Heart right ventricle (tissue), 16 donors: ENCODE measurements around the gene DNAJC12. TPM values are rescaled to one million over a fixed set of nuclear protein-coding genes. Genes with fewer than 3 reads are reported as not detected.

ENCODE experiments used
- ATAC-seq, 8 donors: fragments of 200-7000 bp; cut with Tn5 transposase; one replicate each; pipeline ENCODE4 v1.9.1; 2020; ENCODE audit warnings: mild to moderate bottlenecking in 8 of 8, moderate library complexity in 8 of 8, moderate number of reproducible peaks in 1 of 8
- DNase-seq, 2 donors: peaks; one replicate each; pipeline ENCODE4 v3.0.0-alpha.2; 2020
- H3K27ac ChIP-seq, 10 donors: fragments of 200-600 bp; sonication (generic) in 2 of 10; one replicate each; pipeline versions ENCODE4 v1.5.0 to v1.8.0; 2020 to 2022; ENCODE audit warnings: mild to moderate bottlenecking in 3 of 10
- H3K27me3 ChIP-seq, 7 donors: fragments of 200-600 bp; one replicate each; pipeline ENCODE4 v1.8.0; 2021 to 2022; ENCODE audit warnings: mild to moderate bottlenecking in 2 of 7
- H3K36me3 ChIP-seq, 9 donors: fragments of 200-600 bp; sonication (generic) in 1 of 9; one replicate each; pipeline versions ENCODE4 v1.5.0 to v1.8.0; 2020 to 2022; ENCODE audit warnings: mild to moderate bottlenecking in 2 of 9
- H3K4me1 ChIP-seq, 9 donors: fragments of 200-600 bp; sonication (generic) in 1 of 9; one replicate each; pipeline versions ENCODE4 v1.5.0 to v1.8.0; 2020 to 2022; ENCODE audit warnings: mild to moderate bottlenecking in 4 of 9
- H3K4me3 ChIP-seq, 10 donors: fragments of 200-600 bp; sonication (generic) in 2 of 10; one replicate each; pipeline versions ENCODE4 v1.5.0 to v1.8.0; 2020 to 2022; ENCODE audit warnings: mild to moderate bottlenecking in 7 of 10, moderate library complexity in 2 of 10
- H3K9me3 ChIP-seq, 11 donors: fragments of 200-600 bp in 10 of 11; sonication (generic) in 2 of 11; one replicate each; pipeline versions ENCODE4 v1.5.0 to v1.8.0; 2013 to 2022; ENCODE audit warnings: mild to moderate bottlenecking in 2 of 11, control low read depth in 1 of 11, moderate library complexity in 1 of 11
- CTCF ChIP-seq, 9 donors: fragments of 200-600 bp; sonication (generic) in 2 of 9; IDR thresholded peaks; one replicate each; pipeline versions ENCODE4 v1.5.0 to v1.8.0; 2021 to 2022; ENCODE audit warnings: antibody characterized with exemption in 9 of 9, mild to moderate bottlenecking in 5 of 9, moderate library complexity in 1 of 9
- WGBS, 2 donors: extraction: QIAGEN DNeasy Blood & Tissue Kit; methylation state at CpG; one replicate each; pipeline ENCODE4 v1.1.7; 2013; ENCODE audit warnings: inconsistent platforms in 1 of 2; 5-methylcytosine and 5-hydroxymethylcytosine counted together
- intact Hi-C, 10 donors: fragments of 100-400 bp; cut with DNase I; formaldehyde crosslinking; loops; one replicate each; pipeline versions ENCODE4 v1.11.1 to v1.14.2; 2022
- polyA plus RNA-seq, 2 donors: library from polyadenylated mRNA; stranded (reverse); fragments of 200-250 nt; gene quantifications; one replicate each; pipeline ENCODE4 v1.2.3, GENCODE V29; 2013
- total RNA-seq, 10 donors: library from RNA; stranded (reverse); fragmentation: NEBNext Ultra II Directional in 3 of 10; extraction: Animal tissue kit (Norgen Biotek cat#: 25700) in 3 of 10; gene quantifications; one replicate each; pipeline versions ENCODE4 v1.2.1 to v1.2.4, GENCODE V29; 2021 to 2023
- donor health status: Arrhythmogenic right ventricular cardiomyopathy.
- donor health status: ischemic (EF 13 %, LVEDD 7.1; RV severe dilation, severe dysfunction).
- donor health status: healthy with polysubstance abuse.
- donor health status: DM: no; HTN: yes; CAD: no.
- donor health status: DM: no; HTN: no; CAD: no.
- donor health status: ischemic (EF 25% LVEDD 6.9; RV normal size, moderate dysfunction).
- donor health status: ischemic (EF 25% LVEDD 5.7; RV mildly dilated, moderate dysfunction).
- donor health status: healthy.
- donor health status: DM: yes; HTN: yes; CAD: no.
- donor health status: Ischemic cardiomyopathy.
- donor health status: ischemic (EF 35%, LVEDD 5.7; RV mildly dilated, moderate dysfunction).
- donor health status: nonischemic (EF 11% LVEDD 7.7; RV severe dilation, severe dysfunction).
- donor health status: DM: yes; HTN: yes; CAD: no.
- donor health status: PGD.
- donor health status: ischemic (EF 29% LVEDD 5.4; RV normal size, mild dysfunction).
- donor health status: nonischemic (EF 23%, LVEDD 6.1; RV moderate dilation, normal function).

DNAJC12 gene
- total and polyA plus RNA-seq, 12 donors = 1.4 to 12.2 (median 4.8) TPM

- ATAC-seq (no peak), DNase-seq (no peak)
- intact Hi-C loops = loop anchor here in 1 of 10 donors (10.0 kb wide), 1 partner anchor 443 kb away; no protein-coding TSS in a partner anchor
- H3K27me3 ChIP-seq = no peaks in the 10 kb centered on the region
- WGBS, 2 donors = 65 to 77% methylated on average over 4 of the region's 4 CpGs
- no peak overlapping the region for H3K27ac ChIP-seq
- no peaks in the 10 kb centered on the region for H3K9me3 ChIP-seq
- H3K4me3 ChIP-seq = no peak overlapping the region
- H3K4me1 ChIP-seq = peaks cover 0 to 4% (median 0%) of the 10 kb centered on the region in 9 donors
- no peaks in the 10 kb centered on the region for H3K36me3 ChIP-seq
- TF ChIP-seq CTCF (IDR thresholded peaks at IDR 0.05) = no peak
Observed at GRCh38 chr10:67861750-67862432, 23.9 kb upstream of the DNAJC12 start.

GRCh38 chr10:67858971-67859370 is 21.0 kb upstream of the DNAJC12 start:
- no peak for DNase-seq
- Histone ChIP-seq H3K27me3 (no peaks in the 10 kb centered on the region), H3K4me3 (no peak overlapping the region), H3K9me3 (no peaks in the 10 kb centered on the region), H3K27ac (no peak overlapping the region), H3K4me1 (no peaks in the 10 kb centered on the region), H3K36me3 (no peaks in the 10 kb centered on the region)
- no peak for ATAC-seq
- TF ChIP-seq CTCF (IDR thresholded peaks at IDR 0.05) = no peak
- intact Hi-C loops = loop anchor here in 9 of 10 donors (2.0 to 10.0 kb wide), 7 partner anchors 216 to 446 kb away; partner anchors contain the start of gene HERC4 (in 2 of the 9)
- WGBS, 2 donors = 95 to 100% methylated on average over 2 of the region's 2 CpGs

DNA sequence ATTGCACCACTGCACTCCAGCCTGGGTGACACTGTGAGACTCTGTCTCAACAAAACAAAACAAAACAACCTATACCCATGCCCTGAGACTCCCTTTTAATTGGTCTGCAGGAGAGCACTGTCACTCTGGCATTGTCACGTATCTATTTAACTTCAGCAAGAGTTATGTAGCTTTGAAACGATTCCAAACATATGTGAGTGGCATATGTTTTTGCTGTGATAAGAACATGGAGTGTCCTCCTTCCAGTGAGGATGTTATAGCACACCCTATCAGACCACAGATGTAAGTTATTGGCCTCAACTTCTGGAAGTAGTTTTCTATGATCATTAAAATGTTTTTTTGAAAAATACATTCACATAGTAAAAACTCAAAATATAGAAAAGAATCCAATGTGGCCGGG is 15.5 kb upstream of the DNAJC12 start:
- H3K4me3 ChIP-seq = no peak overlapping the region
- peaks cover 0 to 8% (median 6%) of the 10 kb centered on the region in 9 donors for H3K4me1 ChIP-seq
- H3K36me3 ChIP-seq = no peaks in the 10 kb centered on the region
- H3K9me3 ChIP-seq = no peaks in the 10 kb centered on the region
- DNase-seq (no peak), ATAC-seq (no peak)
- no peak overlapping the region for H3K27ac ChIP-seq
- H3K27me3 ChIP-seq = no peaks in the 10 kb centered on the region
- WGBS, 2 donors = 71 to 72% methylated on average over 3 of the region's 3 CpGs
- intact Hi-C loops = loop anchor here in 8 of 10 donors (10.0 kb wide), 3 partner anchors 221 to 451 kb away; partner anchors contain the start of gene HERC4 (in 2 of the 8)
- no peak for TF ChIP-seq CTCF (IDR thresholded peaks at IDR 0.05)

DNA sequence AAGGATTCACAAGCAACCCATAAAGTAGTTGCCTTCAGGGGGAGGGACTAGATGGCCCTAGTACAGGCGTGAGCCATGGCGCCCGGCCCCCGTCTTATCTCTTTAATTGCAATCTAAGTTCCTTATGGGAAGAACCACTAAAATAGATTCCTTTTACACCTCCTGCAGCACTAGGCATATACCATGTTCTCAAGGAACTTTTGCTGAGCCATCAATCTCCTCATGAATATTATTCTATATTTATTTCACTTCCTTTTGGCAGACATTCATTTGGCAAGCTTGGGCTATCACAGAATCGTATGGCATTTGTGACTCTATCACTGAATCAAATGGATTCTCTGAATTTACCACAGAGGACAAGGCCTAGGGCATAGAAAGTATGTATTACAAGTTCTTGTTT is 14.8 kb upstream of the DNAJC12 start:
- Histone ChIP-seq H3K4me1 (peaks cover 0 to 8% (median 6%) of the 10 kb centered on the region in 9 donors), H3K36me3 (no peaks in the 10 kb centered on the region), H3K4me3 (no peak overlapping the region), H3K27ac (no peak overlapping the region), H3K27me3 (no peaks in the 10 kb centered on the region), H3K9me3 (no peaks in the 10 kb centered on the region)
- 62 to 67% methylated on average over 5 of the region's 5 CpGs for WGBS, 2 donors
- intact Hi-C loops = loop anchor here in 8 of 10 donors (10.0 kb wide), 3 partner anchors 222 to 452 kb away; partner anchors contain the start of gene HERC4 (in 2 of the 8)
- DNase-seq = no peak
- no peak for TF ChIP-seq CTCF (IDR thresholded peaks at IDR 0.05)
- no peak for ATAC-seq
